Smooth muscle cell (in vitro differentiated cells): ENCODE data around the gene CERS6. TPM values are rescaled to one million over a fixed set of nuclear protein-coding genes. Genes with fewer than 3 reads are reported as not detected.

Experiments used
- DNase-seq: peaks from one replicate; lab custom pipeline; 2025; ENCODE audit not compliant: unreplicated experiment; lab: John Stamatoyannopoulos, UW
- H2AFZ ChIP-seq: fragments of 200-600 bp; sonication (generic); 2 replicates; pipeline ENCODE4 v1.6.0; 2016; ENCODE audit warnings: antibody characterized with exemption, low read depth, mild to moderate bottlenecking
- H3F3A ChIP-seq: fragments of 200-600 bp; sonication (generic); 2 replicates; pipeline ENCODE4 v1.6.0; 2017; ENCODE audit warnings: antibody characterized with exemption, low read depth
- H3K27ac ChIP-seq: fragments of 200-600 bp; sonication (generic); 2 replicates; pipeline ENCODE4 v1.5.1; 2016; ENCODE audit warnings: low read depth, mild to moderate bottlenecking
- H3K27me3 ChIP-seq: fragments of 200-600 bp; sonication (generic); 2 replicates; pipeline ENCODE4 v1.6.1; 2016; ENCODE audit warnings: low read depth, mild to moderate bottlenecking
- H3K36me3 ChIP-seq: fragments of 200-600 bp; sonication (generic); 2 replicates; pipeline ENCODE4 v1.5.1; 2016; ENCODE audit warnings: low read depth
- H3K4me1 ChIP-seq: fragments of 200-600 bp; sonication (generic); 2 replicates; pipeline ENCODE4 v1.5.1; 2016; ENCODE audit warnings: low read depth
- H3K4me2 ChIP-seq: fragments of 200-600 bp; sonication (generic); 2 replicates; pipeline ENCODE4 v1.6.0; 2016; ENCODE audit warnings: mild to moderate bottlenecking
- H3K4me3 ChIP-seq: fragments of 200-600 bp; sonication (generic); 2 replicates; pipeline ENCODE4 v1.5.1; 2016; ENCODE audit warnings: mild to moderate bottlenecking
- H3K79me2 ChIP-seq: fragments of 200-600 bp; sonication (generic); 2 replicates; pipeline ENCODE4 v1.6.0; 2016; ENCODE audit warnings: low read depth, mild to moderate bottlenecking
- H3K9ac ChIP-seq: fragments of 200-600 bp; sonication (generic); 2 replicates; pipeline ENCODE4 v1.6.0; 2016; ENCODE audit warnings: low read depth
- H3K9me3 ChIP-seq: fragments of 200-600 bp; sonication (generic); replicated peaks from 2 replicates; pipeline ENCODE4 v1.5.1; 2016; ENCODE audit warnings: low read depth
- H4K20me1 ChIP-seq: fragments of 200-600 bp; sonication (generic); 2 replicates; pipeline ENCODE4 v1.6.0; 2016; ENCODE audit warnings: low read depth
- CTCF ChIP-seq: fragments of 200-600 bp; sonication (generic); IDR thresholded peaks from 2 replicates; pipeline ENCODE4 v1.5.1; 2017; ENCODE audit warnings: borderline replicate concordance, mild to moderate bottlenecking, antibody characterized with exemption; ENCODE audit not compliant: insufficient read depth, poor library complexity, severe bottlenecking
- WGBS: methylation state at CpG from one replicate; pipeline ENCODE4 v1.1.7; 2016; ENCODE audit warnings: low lambda C conversion rate; 5-methylcytosine and 5-hydroxymethylcytosine counted together
- polyA plus RNA-seq: library from polyadenylated mRNA; unstranded; fragments of >200 nt; fragmentation: Nextera tagmentation; extraction: Ambion mirVana; gene quantifications from 2 replicates; pipeline ENCODE4 v1.2.1, GENCODE V29; 2016
- total RNA-seq: library from RNA; depleted of rRNA; stranded (reverse); fragments of >200 nt; gene quantifications from 2 replicates; pipeline ENCODE4 v1.2.3, GENCODE V29; 2014

The CERS6 gene
- total and polyA plus RNA-seq, 2 experiments from 2014 or later: 9.2 to 26.6 TPM

- Histone ChIP-seq H3K4me1 (no peaks in the 10 kb centered on the region), H3K9me3 (no peaks in the 10 kb centered on the region), H3F3A (no peaks in the 10 kb centered on the region), H3K4me3 (no peak overlapping the region), H3K27me3 (no peaks in the 10 kb centered on the region), H3K4me2 (no peak overlapping the region), H2AFZ (no peak overlapping the region), H3K27ac (no peak overlapping the region), H4K20me1 (no peaks in the 10 kb centered on the region), H3K79me2 (no peaks in the 10 kb centered on the region), H3K36me3 (no peaks in the 10 kb centered on the region), H3K9ac (no peak overlapping the region)
- WGBS: 98% methylated on average over 2 of the region's 2 CpGs
- no peak for DNase-seq
- TF ChIP-seq CTCF: no peak
These were observed 288.8 kb downstream of the CERS6 start for GRCh38 chr2:168744844-168745243.

GRCh38 chr2:168748461-168748860 is 292.4 kb downstream of the CERS6 start:
- Histone ChIP-seq H3F3A (no peaks in the 10 kb centered on the region), H4K20me1 (no peaks in the 10 kb centered on the region), H3K27ac (no peak overlapping the region), H3K4me3 (no peak overlapping the region), H3K9ac (no peak overlapping the region), H3K79me2 (no peaks in the 10 kb centered on the region), H3K4me1 (no peaks in the 10 kb centered on the region), H3K9me3 (no peaks in the 10 kb centered on the region), H3K27me3 (no peaks in the 10 kb centered on the region), H3K36me3 (no peaks in the 10 kb centered on the region), H2AFZ (no peak overlapping the region), H3K4me2 (no peak overlapping the region)
- WGBS: 95% methylated on average over 5 of the region's 5 CpGs
- no peak for TF ChIP-seq CTCF
- no peak for DNase-seq

GRCh38 chr2:168749297-168749696 is 293.2 kb downstream of the CERS6 start:
- Histone ChIP-seq H3K36me3 (no peaks in the 10 kb centered on the region), H3K4me1 (no peaks in the 10 kb centered on the region), H3K27ac (no peak overlapping the region), H3K79me2 (no peaks in the 10 kb centered on the region), H3F3A (no peaks in the 10 kb centered on the region), H3K4me3 (no peak overlapping the region), H2AFZ (no peak overlapping the region), H3K9me3 (no peaks in the 10 kb centered on the region), H3K4me2 (no peak overlapping the region), H4K20me1 (no peaks in the 10 kb centered on the region), H3K27me3 (no peaks in the 10 kb centered on the region), H3K9ac (no peak overlapping the region)
- DNase-seq: no peak
- no peak for TF ChIP-seq CTCF
- 72% methylated on average over 3 of the region's 6 CpGs for WGBS

GRCh38 chr2:168751104-168751740 is 295.1 kb downstream of the CERS6 start:
- Histone ChIP-seq H3K79me2 (no peaks in the 10 kb centered on the region), H3K4me2 (no peak overlapping the region), H3K9ac (no peak overlapping the region), H3F3A (no peaks in the 10 kb centered on the region), H3K9me3 (no peaks in the 10 kb centered on the region), H3K4me1 (no peaks in the 10 kb centered on the region), H4K20me1 (no peaks in the 10 kb centered on the region), H3K4me3 (no peak overlapping the region), H3K27ac (no peak overlapping the region), H3K27me3 (no peaks in the 10 kb centered on the region), H2AFZ (no peak overlapping the region), H3K36me3 (no peaks in the 10 kb centered on the region)
- no peak for TF ChIP-seq CTCF
- DNase-seq: no peak
